Epidermal melanocyte (primary cell): ENCODE measurements around the gene PTPN7.
A peak's percentile ranks its signal among the peaks of the same experiment; 100 is the strongest.
"Not testable (repeated sequence)": the region's sequence is repeated elsewhere in the genome, so short reads cannot be mapped to it uniquely, and the experiment has no call there.

Source experiments
- DNase-seq: peaks from one replicate; pipeline ENCODE4 v3.0.0; 2011; ENCODE audit warnings: low spot score; ENCODE audit not compliant: insufficient read length

The PTPN7 gene

DNA sequence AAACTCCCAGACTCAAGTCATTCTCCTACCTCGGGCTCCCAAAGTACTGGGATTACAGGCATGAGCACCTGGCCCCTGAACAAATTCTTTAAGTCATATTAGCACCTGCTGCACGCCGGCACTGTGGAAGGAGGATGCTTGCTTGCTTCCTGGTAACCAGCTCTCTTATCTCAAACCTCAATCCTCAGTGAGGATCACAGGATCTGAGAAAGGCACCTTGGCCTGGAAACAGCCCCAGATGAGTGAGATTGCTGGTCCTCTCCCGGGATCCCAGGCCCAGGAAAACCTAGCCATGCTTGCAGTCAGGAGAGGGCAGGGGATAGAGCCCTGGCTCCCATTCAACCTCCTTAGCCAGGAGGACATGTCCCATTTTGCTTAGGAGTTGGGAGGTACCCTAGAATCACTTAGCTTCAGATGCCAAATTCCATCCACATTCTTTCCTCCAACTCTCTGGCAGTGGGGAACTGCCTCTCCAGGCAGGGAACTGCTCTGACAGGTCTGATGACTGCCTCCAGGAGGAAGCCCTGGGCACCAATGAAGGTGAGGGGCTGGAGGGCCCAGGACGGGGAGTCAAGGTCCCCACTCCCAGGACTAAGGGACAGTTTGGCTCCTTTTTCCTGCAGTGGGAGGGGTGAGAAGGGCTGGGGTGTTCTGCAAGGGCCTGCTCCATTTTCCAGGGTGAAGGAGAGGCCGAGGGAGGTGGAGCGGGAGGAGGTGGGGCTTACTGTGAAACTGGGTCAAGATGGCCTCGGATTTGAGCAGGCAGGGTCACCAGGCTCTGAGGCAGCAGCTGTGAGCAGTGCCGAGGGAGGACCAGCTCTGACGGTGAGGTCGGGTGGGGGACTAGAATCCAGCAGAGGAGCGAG lies 28.2 kb downstream of the PTPN7 start:
- DNase-seq: no peak

DNA sequence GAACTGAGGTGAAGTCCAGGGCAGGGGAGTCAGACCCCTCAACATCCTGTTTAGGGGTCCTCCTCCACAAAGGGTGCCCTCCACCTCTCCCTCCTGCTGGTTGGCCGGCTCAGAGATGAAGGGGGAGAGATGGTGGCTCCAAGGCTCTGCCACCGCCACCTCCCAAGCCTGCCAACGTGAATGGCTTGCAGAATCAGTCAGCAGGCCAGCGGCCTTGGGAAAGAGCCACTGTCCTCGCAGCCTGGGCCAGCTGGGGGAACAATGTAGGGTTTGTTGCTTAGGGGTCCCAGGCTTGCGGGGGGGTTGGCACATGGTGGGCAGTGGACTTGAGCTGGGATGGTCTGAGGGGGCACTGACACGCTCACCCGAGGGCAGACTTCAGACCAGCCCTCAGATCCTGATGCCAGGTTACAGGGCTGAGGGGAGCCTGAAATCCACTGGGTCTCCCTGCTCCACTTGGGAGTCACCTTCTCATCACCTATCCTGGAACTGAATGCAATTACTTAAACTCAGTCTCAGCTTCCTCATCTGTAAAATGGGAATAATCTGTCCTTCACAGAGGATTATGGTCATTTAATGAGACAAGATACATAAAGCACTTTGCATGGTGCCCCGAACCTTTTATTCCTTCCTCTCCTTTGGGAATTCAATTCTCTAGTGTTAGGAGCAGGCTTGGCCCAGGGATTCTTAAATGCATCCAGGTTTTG lies 29.4 kb downstream of the PTPN7 start:
- DNase-seq: no peak

GRCh38 chr1:202130297-202130721 lies 30.1 kb downstream of the PTPN7 start:
- no peak for DNase-seq

DNA sequence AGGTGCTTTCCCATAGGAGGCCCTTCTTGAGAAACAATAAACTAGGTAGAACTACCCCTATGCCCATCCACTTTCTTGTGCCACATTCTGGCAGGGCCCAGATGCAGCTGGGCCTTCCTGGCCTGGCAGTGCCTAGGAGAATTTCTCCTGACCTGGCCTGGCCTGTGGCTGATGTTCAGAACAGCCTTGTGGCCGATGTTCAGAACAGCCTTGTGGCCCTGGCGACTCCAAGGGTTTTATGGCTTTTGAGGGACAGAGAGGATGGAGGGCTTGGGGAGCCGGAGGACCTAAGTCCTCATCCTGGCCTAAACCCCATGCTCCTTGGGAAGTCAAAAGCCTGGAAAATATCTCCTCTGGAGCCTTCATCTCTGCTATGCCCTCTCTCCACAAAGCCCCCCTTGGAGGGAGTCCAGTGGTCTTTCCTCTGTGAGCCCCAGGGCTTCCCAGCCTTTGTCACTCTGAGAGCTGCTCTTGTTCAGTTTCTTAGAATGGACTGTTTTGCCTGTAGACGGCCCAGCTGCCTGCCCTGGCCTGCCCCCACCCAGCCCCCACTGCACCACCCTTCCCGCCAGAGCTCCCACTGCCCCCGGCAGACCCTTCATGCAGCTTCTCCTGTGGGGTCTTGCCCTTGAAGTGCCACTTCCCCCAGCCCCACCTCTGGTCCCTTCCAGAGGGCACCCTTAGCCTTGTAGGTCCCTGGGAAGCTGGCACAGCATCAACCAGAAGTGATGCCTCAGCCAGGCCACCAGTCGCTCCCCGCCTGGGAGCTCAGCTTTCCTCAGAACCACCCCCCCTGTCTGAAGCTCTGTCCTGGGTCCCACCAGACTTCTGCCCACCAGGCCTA lies 30.7 kb downstream of the PTPN7 start:
- DNase-seq: no peak

- no peak for DNase-seq
Observed at GRCh38 chr1:202127836-202128622, 32.4 kb downstream of the PTPN7 start.

GRCh38 chr1:202127061-202127460 lies 33.3 kb downstream of the PTPN7 start:
- no peak for DNase-seq

DNA sequence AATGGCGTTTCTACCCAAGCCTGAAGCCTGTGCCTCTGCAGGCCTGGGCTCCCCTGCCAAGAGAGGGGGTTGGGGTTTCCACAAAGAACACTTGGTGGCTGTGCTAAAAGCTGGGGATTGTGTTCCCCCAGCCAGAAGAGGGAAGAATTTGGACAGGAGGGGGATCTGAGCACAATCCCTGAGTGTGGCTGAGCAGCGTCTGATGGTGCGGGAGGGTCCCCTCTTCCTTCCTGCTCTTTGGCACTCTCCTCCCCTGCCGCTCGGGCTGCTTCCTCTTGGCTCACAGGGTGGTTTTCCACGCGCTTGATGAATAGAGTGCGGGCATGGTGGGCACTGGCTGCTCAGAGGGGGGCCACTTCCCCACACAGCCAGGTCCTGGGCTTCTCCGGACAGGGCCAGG lies 34.0 kb downstream of the PTPN7 start:
- DNase-seq: no peak

- DNase-seq: no peak
Observed at GRCh38 chr1:202125611-202126010, 34.8 kb downstream of the PTPN7 start.

- DNase-seq: no peak
Observed at GRCh38 chr1:202124142-202124541, 36.3 kb downstream of the PTPN7 start.

GRCh38 chr1:202123336-202123813 lies 37.0 kb downstream of the PTPN7 start:
- DNase-seq: no peak

GRCh38 chr1:202122639-202123335 lies 37.6 kb downstream of the PTPN7 start, which contains the start of gene GPR37L1:
Gene GPR37L1 (plus strand): TSS chr1:202122917. CDS start chr1:202122964, 47 bp downstream.
- DNase-seq: peak; percentile 76

DNA sequence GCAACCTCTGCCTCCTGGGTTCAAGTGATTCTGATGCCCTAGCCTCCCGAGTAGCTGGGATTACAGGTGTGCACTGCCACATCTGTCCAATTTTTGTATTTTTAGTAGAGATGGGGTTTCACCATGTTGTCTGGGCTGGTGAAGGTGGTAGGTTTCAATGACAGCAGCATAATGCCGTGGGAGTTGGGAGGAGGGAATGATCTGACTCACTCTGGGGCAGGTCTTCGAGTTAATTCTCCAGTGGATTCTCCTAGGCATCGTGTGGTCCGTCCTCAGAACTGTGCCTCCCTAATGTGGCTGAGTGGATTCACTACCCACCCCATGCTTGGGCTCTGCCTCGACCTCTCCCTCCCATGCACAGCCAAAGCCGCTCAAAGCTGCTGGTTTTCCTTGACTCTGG lies 39.4 kb downstream of the PTPN7 start:
- no peak for DNase-seq

- no peak for DNase-seq
Observed at GRCh38 chr1:202117898-202118371, 42.5 kb downstream of the PTPN7 start.

DNA sequence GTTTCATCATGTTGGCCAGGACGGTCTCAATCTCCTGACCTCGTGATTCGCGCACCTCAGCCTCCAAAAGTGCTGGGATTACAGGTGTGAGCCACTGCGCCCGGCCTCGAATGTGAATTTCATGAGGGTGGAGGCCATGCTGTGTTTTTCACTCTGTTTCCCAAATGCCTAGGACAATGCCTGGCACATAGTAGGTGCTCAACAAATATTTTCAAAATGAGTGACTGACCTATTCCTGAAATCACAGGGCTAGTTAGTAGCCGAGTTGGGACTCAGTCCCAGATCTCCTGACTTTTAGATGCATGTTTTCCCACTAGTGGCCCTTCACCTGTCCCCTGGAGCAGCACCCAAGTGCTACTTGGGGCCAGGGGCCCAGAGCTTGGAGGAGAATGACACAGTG lies 44.1 kb downstream of the PTPN7 start:
- no peak for DNase-seq

DNA sequence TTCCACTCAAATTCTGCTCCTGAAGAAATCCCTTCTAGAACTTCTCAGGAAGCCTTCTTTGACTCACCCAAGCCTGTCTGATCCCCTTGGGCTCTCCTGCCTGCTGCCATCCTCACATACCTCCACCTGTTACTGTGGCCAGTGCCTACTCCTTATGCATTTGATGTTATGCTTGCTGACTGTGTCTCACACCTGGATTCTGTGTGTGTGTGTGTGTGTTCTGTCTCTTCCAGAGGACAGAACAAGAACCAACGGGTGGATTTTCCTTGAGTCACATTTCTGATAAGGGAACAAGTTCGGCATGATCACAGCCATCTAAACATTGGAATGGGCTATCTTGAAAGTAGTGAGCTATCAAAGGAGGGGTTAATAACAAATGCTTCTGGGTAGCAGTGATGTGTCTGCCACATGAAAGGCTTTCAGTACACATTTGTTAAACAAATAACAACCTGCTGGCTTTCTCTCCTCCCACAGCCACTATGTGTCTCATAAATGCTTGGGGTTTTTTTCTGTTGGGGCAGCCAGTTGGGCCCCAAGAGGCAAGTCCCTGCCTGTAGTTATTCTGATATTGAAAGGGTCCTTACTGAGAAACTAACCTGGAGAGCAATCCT lies 46.6 kb downstream of the PTPN7 start:
- DNase-seq: no peak

- DNase-seq: no peak
Observed at GRCh38 chr1:202112859-202113689, 47.3 kb downstream of the PTPN7 start.

GRCh38 chr1:202111589-202111988 lies 48.8 kb downstream of the PTPN7 start:
- DNase-seq: not testable (repeated sequence)

- DNase-seq: no peak
Observed at GRCh38 chr1:202110977-202111376, 49.4 kb downstream of the PTPN7 start.
